ENCODE data around the gene FMC1.

Gene FMC1

DNA sequence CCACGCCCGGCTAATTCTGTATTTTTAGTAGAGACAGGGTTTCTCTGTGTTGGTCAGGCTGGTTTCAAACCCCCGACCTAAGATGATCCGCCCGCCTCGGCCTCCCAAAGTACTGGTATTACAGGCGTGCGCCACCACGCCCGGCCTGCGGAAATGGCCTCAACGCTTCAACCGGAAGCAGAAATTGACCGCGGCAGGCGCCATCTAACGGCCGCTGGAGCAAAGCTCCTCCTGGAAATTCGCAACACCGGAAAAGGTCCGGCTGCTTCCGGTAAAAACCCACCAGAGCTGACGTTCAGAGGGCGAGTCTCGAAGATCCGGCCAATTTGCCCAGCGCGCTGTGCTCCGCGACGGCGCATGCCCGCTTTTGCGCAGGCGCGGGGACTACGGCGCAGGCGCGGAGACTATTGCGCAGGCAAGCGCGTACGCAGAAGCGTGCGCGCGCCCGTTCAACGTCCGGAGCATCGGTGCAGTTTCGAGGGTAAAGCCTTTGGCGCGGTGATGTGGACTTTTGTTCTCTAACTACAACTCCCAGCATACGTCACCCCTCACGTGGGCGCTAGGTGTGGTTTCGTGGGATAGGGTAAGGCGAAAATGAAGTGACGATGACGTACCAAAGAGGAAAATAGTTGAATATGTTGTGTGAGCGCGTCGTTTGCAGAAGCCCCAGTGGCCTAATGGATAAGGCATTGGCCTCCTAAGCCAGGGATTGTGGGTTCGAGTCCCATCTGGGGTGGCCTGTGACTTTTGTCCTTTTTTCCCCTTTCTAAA lies 915 bp upstream of the FMC1 start (continued):
- TF ChIP-seq, protein P1, sequence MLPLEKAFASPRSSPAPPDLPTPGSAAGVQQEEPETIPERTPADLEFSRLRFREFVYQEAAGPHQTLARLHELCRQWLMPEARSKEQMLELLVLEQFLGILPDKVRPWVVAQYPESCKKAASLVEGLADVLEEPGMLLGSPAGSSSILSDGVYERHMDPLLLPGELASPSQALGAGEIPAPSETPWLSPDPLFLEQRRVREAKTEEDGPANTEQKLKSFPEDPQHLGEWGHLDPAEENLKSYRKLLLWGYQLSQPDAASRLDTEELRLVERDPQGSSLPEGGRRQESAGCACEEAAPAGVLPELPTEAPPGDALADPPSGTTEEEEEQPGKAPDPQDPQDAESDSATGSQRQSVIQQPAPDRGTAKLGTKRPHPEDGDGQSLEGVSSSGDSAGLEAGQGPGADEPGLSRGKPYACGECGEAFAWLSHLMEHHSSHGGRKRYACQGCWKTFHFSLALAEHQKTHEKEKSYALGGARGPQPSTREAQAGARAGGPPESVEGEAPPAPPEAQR (tag by site-specific recombination; IDR thresholded peaks at IDR 0.05), result peak; percentile 93; the same call in 1 of the 2 replicates
- TF ChIP-seq ZNF843 (tag by site-specific recombination; IDR thresholded peaks at IDR 0.05) (peak; percentile 38; the same call in 1 of the 2 replicates), ZNF621 (tag by site-specific recombination; IDR thresholded peaks at IDR 0.05) (no peak), ZNF830 (tag by site-specific recombination; IDR thresholded peaks at IDR 0.05; ENCODE audit: low read depth) (no peak), GLIS2 (tag by site-specific recombination; IDR thresholded peaks at IDR 0.05) (no peak; the same call in 1 of the 2 replicates), ZBTB20 (tag by site-specific recombination; IDR thresholded peaks at IDR 0.05) (no peak), ZFP3 (tag by site-specific recombination; IDR thresholded peaks at IDR 0.05; ENCODE audit: low read depth) (no peak), ZNF677 (tag by site-specific recombination; IDR thresholded peaks at IDR 0.05) (no peak), ZNF223 (tag by site-specific recombination; IDR thresholded peaks at IDR 0.05) (no peak), ZNF184 (tag by site-specific recombination; IDR thresholded peaks at IDR 0.05) (peak; percentile 86; the same call in 1 of the 2 replicates), ZNF558 (tag by site-specific recombination; IDR thresholded peaks at IDR 0.05) (peak; percentile 88), ZNF837 (tag by site-specific recombination; IDR thresholded peaks at IDR 0.05) (no peak), ZNF274 (IDR thresholded peaks at IDR 0.05; ENCODE audit: low read length) (no peak), ZNF274 (tag by site-specific recombination; IDR thresholded peaks at IDR 0.05; ENCODE audit: borderline replicate concordance) (no peak), GLI2 (tag by site-specific recombination; IDR thresholded peaks at IDR 0.05; ENCODE audit: borderline replicate concordance, low read depth) (no peak), ZNF776 (tag by site-specific recombination; IDR thresholded peaks at IDR 0.05; ENCODE audit: borderline replicate concordance) (no peak), ZNF544 (tag by site-specific recombination; IDR thresholded peaks at IDR 0.05) (no peak), ZNF501 (tag by site-specific recombination; IDR thresholded peaks at IDR 0.05) (peak; percentile 69), ZNF354C (tag by site-specific recombination; IDR thresholded peaks at IDR 0.05; ENCODE audit: borderline replicate concordance, low read depth) (peak; percentile 9; the same call in 1 of the 2 replicates), TCF7L2 (IDR thresholded peaks at IDR 0.05; ENCODE audit: borderline replicate concordance, low read depth, low read length) (no peak), ZNF341 (tag by site-specific recombination; IDR thresholded peaks at IDR 0.05; ENCODE audit: low read depth) (peak; percentile 66), ZNF19 (tag by site-specific recombination; IDR thresholded peaks at IDR 0.05; ENCODE audit: low read depth) (no peak)
- TF ChIP-seq, protein P2, sequence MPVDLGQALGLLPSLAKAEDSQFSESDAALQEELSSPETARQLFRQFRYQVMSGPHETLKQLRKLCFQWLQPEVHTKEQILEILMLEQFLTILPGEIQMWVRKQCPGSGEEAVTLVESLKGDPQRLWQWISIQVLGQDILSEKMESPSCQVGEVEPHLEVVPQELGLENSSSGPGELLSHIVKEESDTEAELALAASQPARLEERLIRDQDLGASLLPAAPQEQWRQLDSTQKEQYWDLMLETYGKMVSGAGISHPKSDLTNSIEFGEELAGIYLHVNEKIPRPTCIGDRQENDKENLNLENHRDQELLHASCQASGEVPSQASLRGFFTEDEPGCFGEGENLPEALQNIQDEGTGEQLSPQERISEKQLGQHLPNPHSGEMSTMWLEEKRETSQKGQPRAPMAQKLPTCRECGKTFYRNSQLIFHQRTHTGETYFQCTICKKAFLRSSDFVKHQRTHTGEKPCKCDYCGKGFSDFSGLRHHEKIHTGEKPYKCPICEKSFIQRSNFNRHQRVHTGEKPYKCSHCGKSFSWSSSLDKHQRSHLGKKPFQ (tag by site-specific recombination; IDR thresholded peaks at IDR 0.05), result peak; percentile 32; the same call in 1 of the 2 replicates
- TF ChIP-seq, protein P3, sequence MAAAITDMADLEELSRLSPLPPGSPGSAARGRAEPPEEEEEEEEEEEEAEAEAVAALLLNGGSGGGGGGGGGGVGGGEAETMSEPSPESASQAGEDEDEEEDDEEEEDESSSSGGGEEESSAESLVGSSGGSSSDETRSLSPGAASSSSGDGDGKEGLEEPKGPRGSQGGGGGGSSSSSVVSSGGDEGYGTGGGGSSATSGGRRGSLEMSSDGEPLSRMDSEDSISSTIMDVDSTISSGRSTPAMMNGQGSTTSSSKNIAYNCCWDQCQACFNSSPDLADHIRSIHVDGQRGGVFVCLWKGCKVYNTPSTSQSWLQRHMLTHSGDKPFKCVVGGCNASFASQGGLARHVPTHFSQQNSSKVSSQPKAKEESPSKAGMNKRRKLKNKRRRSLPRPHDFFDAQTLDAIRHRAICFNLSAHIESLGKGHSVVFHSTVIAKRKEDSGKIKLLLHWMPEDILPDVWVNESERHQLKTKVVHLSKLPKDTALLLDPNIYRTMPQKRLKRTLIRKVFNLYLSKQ (tag by site-specific recombination; IDR thresholded peaks at IDR 0.05; ENCODE audit: borderline replicate concordance), result no peak
- TF ChIP-seq, protein P4, sequence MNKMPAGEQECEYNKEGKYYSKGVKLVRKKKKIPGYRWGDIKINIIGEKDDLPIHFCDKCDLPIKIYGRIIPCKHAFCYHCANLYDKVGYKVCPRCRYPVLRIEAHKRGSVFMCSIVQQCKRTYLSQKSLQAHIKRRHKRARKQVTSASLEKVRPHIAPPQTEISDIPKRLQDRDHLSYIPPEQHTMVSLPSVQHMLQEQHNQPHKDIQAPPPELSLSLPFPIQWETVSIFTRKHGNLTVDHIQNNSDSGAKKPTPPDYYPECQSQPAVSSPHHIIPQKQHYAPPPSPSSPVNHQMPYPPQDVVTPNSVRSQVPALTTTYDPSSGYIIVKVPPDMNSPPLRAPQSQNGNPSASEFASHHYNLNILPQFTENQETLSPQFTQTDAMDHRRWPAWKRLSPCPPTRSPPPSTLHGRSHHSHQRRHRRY (tag by site-specific recombination; IDR thresholded peaks at IDR 0.05), result no peak
- TF ChIP-seq, protein P5, sequence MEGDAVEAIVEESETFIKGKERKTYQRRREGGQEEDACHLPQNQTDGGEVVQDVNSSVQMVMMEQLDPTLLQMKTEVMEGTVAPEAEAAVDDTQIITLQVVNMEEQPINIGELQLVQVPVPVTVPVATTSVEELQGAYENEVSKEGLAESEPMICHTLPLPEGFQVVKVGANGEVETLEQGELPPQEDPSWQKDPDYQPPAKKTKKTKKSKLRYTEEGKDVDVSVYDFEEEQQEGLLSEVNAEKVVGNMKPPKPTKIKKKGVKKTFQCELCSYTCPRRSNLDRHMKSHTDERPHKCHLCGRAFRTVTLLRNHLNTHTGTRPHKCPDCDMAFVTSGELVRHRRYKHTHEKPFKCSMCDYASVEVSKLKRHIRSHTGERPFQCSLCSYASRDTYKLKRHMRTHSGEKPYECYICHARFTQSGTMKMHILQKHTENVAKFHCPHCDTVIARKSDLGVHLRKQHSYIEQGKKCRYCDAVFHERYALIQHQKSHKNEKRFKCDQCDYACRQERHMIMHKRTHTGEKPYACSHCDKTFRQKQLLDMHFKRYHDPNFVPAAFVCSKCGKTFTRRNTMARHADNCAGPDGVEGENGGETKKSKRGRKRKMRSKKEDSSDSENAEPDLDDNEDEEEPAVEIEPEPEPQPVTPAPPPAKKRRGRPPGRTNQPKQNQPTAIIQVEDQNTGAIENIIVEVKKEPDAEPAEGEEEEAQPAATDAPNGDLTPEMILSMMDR (tag by site-specific recombination; IDR thresholded peaks at IDR 0.05), result peak; percentile 97
- TF ChIP-seq, protein P6, sequence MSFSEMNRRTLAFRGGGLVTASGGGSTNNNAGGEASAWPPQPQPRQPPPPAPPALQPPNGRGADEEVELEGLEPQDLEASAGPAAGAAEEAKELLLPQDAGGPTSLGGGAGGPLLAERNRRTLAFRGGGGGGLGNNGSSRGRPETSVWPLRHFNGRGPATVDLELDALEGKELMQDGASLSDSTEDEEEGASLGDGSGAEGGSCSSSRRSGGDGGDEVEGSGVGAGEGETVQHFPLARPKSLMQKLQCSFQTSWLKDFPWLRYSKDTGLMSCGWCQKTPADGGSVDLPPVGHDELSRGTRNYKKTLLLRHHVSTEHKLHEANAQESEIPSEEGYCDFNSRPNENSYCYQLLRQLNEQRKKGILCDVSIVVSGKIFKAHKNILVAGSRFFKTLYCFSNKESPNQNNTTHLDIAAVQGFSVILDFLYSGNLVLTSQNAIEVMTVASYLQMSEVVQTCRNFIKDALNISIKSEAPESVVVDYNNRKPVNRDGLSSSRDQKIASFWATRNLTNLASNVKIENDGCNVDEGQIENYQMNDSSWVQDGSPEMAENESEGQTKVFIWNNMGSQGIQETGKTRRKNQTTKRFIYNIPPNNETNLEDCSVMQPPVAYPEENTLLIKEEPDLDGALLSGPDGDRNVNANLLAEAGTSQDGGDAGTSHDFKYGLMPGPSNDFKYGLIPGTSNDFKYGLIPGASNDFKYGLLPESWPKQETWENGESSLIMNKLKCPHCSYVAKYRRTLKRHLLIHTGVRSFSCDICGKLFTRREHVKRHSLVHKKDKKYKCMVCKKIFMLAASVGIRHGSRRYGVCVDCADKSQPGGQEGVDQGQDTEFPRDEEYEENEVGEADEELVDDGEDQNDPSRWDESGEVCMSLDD (tag by site-specific recombination; IDR thresholded peaks at IDR 0.05), result no peak
- TF ChIP-seq, protein P7, sequence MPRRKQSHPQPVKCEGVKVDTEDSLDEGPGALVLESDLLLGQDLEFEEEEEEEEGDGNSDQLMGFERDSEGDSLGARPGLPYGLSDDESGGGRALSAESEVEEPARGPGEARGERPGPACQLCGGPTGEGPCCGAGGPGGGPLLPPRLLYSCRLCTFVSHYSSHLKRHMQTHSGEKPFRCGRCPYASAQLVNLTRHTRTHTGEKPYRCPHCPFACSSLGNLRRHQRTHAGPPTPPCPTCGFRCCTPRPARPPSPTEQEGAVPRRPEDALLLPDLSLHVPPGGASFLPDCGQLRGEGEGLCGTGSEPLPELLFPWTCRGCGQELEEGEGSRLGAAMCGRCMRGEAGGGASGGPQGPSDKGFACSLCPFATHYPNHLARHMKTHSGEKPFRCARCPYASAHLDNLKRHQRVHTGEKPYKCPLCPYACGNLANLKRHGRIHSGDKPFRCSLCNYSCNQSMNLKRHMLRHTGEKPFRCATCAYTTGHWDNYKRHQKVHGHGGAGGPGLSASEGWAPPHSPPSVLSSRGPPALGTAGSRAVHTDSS (tag by site-specific recombination; IDR thresholded peaks at IDR 0.05), result peak; percentile 80
